Ectodermal cell (in vitro differentiated cells): ENCODE measurements around the gene NEO1.

Experiments
- H3K27ac ChIP-seq: 2 replicates; pipeline ENCODE4 v1.7.0; 2013; ENCODE audit warnings: mild to moderate bottlenecking, low read depth, low read length; ENCODE audit not compliant: insufficient read depth, poor library complexity, severe bottlenecking
- H3K27me3 ChIP-seq: 2 replicates; pipeline ENCODE4 v1.7.0; 2013; ENCODE audit warnings: mild to moderate bottlenecking, low read length; ENCODE audit not compliant: insufficient read depth, control insufficient read depth, poor library complexity, severe bottlenecking
- H3K36me3 ChIP-seq: one replicate; pipeline ENCODE4 v1.7.0; 2013; ENCODE audit warnings: low read length; ENCODE audit not compliant: control insufficient read depth, insufficient read depth
- H3K4me1 ChIP-seq: one replicate; pipeline ENCODE4 v1.7.0; 2013; ENCODE audit warnings: low read length; ENCODE audit not compliant: control insufficient read depth, insufficient read depth
- H3K4me3 ChIP-seq: 2 replicates; pipeline ENCODE4 v1.7.0; 2013; ENCODE audit warnings: low read depth, low read length, control low read depth; ENCODE audit not compliant: insufficient read depth
- H3K9me3 ChIP-seq: 2 replicates; pipeline ENCODE4 v1.7.0; 2013; ENCODE audit warnings: mild to moderate bottlenecking, low read length, moderate library complexity; ENCODE audit not compliant: control insufficient read depth
- WGBS, 2 experiments: methylation state at CpG; one replicate each; pipeline ENCODE4 v1.1.7; 2013; ENCODE audit warnings: missing lambda C conversion rate in 2 of 2; 5-methylcytosine and 5-hydroxymethylcytosine counted together

NEO1 gene

DNA sequence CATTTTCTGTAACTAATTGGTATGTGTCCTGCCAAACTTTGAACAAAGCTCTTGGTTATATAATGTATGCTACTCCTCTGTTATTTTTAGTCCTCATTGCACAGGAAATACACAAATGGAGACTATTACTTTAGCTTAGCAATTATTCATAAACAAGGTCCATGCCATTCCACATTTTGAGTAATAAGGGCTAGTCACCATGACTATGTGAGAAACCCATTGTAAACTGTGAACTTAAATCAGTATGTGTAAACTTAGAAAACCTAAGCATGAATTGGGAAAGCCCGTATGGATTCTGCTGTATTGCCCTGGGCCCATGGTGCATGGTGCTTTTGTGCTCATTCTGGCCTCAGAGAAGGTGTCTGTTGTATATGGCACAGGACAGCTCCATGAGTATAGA is 216.2 kb downstream of the NEO1 start:
- Histone ChIP-seq H3K9me3 (no peaks in the 10 kb centered on the region), H3K27ac (no peak overlapping the region), H3K27me3 (no peaks in the 10 kb centered on the region), H3K4me1 (no peaks in the 10 kb centered on the region), H3K36me3 (peaks cover 13% of the 10 kb centered on the region), H3K4me3 (no peak overlapping the region)
- WGBS, 2 experiments, result 97% methylated on average over 1 of the region's 1 CpG

DNA sequence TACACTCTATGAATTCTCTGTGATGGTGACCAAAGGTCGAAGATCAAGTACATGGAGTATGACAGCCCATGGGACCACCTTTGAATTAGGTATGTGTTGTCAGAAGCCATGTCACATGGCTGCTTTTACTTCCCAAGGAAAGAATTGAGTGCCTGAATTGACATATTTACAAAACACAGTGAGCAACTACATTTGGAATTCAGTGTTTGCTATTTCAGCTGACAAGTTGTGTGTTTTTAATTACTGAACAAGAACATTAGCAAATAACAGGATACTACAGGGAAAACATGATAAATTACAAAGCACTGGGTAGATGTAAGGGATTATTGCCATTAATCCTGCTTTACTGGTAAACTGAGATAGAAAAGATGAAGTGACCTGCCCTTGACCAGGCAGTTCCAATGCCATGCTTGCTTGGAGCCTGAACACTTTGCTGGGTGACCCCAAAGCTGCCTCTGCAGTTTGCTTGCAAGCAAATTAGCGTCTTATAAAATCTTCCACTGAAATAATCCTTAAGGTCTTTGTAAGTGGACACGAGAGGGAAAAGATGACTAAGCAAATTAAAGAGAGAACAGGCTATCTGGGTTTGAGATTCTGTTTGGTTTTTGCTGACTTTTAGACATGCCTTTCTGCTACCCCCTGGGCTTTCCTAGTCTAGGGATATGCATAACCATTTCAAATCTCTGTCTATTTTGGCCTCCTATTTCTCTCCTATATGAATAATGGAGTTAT is 218.3 kb downstream of the NEO1 start:
- no peaks in the 10 kb centered on the region for H3K4me1 ChIP-seq
- H3K36me3 ChIP-seq, result peaks cover 13% of the 10 kb centered on the region
- H3K27ac ChIP-seq, result no peak overlapping the region
- WGBS, 2 experiments, result 97 to 99% methylated on average over 3 of the region's 3 CpGs
- no peaks in the 10 kb centered on the region for H3K9me3 ChIP-seq
- H3K27me3 ChIP-seq, result no peaks in the 10 kb centered on the region
- no peak overlapping the region for H3K4me3 ChIP-seq

DNA sequence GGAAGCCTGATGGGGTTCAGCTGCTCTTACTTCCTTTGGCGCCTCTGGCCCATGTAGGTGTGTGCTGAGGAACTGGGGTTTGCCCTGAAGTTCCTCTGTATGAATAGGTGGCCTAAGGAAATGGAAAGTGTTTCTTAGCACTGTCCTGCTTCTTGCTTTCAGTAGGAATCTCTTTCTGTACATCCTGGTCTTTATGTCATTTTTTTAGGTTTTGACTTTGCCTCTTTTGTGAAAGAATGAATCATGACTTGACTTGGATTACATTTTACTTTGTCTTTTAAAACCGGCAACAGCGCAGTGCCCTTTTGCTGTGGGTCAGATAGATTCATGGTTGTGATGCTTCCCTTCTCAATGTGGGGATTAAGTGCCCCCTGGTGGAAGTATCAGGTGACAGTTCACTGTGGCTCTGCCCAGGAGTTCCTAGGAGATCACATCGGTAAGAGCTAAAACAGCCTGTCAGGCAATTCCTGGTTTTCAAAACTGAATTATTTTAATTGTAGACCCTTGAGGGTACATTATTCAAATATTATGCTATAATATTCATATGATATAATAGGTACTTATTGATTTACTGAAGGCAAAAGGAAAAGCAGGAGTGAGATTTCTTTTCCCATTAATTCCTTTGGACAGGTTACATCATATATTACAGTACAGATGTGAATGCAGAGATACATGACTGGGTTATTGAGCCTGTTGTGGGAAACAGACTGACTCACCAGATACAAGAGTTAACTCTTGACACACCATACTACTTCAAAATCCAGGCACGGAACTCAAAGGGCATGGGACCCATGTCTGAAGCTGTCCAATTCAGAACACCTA is 221.1 kb downstream of the NEO1 start:
- no peaks in the 10 kb centered on the region for H3K4me1 ChIP-seq
- peaks cover 7% of the 10 kb centered on the region for H3K36me3 ChIP-seq
- no peak overlapping the region for H3K27ac ChIP-seq
- H3K27me3 ChIP-seq, result no peaks in the 10 kb centered on the region
- 55 to 65% methylated on average over 5 of the region's 5 CpGs for WGBS, 2 experiments
- H3K9me3 ChIP-seq, result no peaks in the 10 kb centered on the region
- H3K4me3 ChIP-seq, result no peak overlapping the region

DNA sequence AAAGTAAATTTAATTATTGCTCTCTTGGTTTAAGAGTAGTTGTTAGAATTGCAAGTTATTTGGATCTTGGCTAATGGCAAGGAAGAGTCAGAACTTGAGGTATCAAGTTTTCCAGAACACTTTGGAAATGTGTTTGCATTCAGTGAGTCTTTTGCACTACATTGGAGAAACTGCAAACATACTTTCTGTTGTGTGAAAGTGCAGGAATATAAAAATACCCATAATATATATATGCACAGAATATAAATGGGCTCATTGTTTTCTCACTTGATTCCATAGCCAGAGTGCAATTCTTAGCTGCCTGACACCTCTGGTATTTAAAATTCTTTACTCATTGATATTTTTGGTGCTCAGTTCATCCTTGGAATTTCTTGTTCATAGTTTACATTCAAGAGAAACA is 223.6 kb downstream of the NEO1 start:
- Histone ChIP-seq H3K27me3 (no peaks in the 10 kb centered on the region), H3K4me1 (no peaks in the 10 kb centered on the region), H3K36me3 (peaks cover 13% of the 10 kb centered on the region), H3K4me3 (no peak overlapping the region), H3K9me3 (no peaks in the 10 kb centered on the region), H3K27ac (no peak overlapping the region)

DNA sequence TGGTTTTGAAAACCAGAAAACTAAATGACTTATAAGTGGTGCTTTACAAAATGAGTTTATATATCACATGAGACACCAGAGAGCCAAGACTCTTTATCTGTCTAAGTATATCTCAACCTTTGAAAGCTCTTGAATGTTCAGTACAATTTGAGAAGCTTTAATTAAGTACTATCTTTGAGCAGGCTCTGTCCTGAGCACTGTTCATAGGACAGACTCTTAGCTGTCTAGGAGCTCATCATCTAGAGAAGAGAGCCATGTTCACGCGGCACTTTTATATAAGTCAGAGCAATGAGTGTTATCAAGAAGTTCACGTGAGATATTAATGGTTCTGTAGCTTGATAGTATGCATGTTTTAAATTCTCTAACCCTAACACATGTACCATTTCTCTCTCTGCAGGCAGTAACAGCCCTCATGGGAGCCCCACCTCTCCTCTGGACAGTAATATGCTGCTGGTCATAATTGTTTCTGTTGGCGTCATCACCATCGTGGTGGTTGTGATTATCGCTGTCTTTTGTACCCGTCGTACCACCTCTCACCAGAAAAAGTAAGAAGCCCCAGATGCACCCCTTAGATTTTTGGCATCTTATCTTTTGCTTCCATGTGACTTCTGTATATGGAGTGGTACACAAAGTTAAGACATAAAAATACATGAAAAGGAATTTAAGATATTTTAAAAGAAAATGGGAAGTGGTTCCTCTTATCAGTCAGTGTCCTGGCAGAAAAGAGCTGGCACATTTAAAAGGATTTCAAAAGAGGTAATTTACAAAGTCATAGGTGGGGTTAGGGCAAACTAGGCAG is 230.5 kb downstream of the NEO1 start:
- H3K36me3 ChIP-seq, result peaks cover 32% of the 10 kb centered on the region
- H3K4me1 ChIP-seq, result no peaks in the 10 kb centered on the region

DNA sequence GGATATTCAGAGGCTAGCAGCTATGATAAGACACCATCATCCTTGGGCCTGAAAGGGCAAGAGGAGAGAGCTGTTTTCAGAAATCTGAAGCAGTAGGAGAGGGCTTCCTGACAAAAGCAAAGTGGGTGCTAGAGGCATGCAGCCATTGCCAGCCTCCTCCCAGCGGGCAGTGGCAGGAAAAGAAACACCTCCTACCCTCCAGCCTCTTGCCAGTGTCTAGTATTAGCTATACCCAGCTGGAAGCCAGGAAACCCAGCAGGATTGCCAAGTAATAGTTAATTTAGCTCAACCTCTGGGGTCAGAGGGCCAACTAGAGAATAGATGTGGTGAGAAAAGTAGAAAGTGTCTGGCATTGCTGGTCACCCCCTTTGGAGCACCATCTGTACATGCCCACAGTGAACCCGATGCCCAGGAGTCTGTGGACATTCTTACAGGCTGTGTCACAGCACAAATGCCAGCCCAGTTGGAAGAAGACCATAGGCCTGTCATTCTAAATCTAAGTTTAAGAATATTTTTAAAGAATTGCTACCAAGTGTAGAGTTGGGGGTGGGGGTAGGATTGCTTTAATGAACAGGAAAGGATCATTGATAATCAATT is 231.2 kb downstream of the NEO1 start:
- 94 to 95% methylated on average over 2 of the region's 2 CpGs for WGBS, 2 experiments
- peaks cover 32% of the 10 kb centered on the region for H3K36me3 ChIP-seq
- H3K9me3 ChIP-seq, result no peaks in the 10 kb centered on the region
- H3K27ac ChIP-seq, result no peak overlapping the region
- no peak overlapping the region for H3K4me3 ChIP-seq
- no peaks in the 10 kb centered on the region for H3K27me3 ChIP-seq
- no peaks in the 10 kb centered on the region for H3K4me1 ChIP-seq

More for the DNA sequence above, 230.5 kb downstream of the NEO1 start:
- Histone ChIP-seq H3K27me3 (no peaks in the 10 kb centered on the region), H3K27ac (no peak overlapping the region), H3K4me3 (no peak overlapping the region), H3K9me3 (no peaks in the 10 kb centered on the region)
- WGBS, 2 experiments, result 95 to 97% methylated on average over 7 to 8 of the region's 8 CpGs

DNA sequence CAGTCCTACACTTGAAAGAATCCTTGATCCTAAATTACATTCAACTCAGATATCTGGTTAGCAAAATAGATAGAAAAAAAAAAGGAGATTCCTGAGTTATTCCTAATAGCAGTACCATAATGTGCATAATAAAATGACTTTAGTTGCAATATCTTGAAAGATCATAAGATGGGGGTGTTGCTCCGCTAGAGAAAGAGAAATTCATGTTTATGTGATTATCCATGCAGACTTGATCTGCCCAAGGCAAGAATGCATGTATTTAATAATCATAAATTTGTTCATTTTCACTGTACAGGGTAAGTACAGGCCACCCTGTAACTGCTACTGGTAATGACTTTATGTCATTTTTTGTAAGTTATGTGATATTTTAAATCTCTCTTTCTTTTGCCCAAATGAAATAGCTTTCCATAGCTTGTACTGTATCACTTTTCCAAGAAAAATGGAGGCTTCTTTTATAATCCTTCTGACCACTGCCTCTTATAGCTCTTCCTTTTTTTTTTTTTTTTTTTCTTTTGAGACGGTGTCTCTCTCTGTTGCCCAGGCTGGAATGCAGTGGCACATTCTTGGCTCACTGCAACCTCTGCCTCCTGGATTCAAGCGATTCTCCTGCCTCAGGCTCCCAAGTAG is 231.9 kb downstream of the NEO1 start:
- H3K36me3 ChIP-seq, result peaks cover 37% of the 10 kb centered on the region
- H3K27ac ChIP-seq, result no peak overlapping the region
- H3K4me1 ChIP-seq, result no peaks in the 10 kb centered on the region
- no peaks in the 10 kb centered on the region for H3K9me3 ChIP-seq
- no peak overlapping the region for H3K4me3 ChIP-seq
- 90% methylated on average over 3 of the region's 3 CpGs for WGBS, 2 experiments
- H3K27me3 ChIP-seq, result no peaks in the 10 kb centered on the region

DNA sequence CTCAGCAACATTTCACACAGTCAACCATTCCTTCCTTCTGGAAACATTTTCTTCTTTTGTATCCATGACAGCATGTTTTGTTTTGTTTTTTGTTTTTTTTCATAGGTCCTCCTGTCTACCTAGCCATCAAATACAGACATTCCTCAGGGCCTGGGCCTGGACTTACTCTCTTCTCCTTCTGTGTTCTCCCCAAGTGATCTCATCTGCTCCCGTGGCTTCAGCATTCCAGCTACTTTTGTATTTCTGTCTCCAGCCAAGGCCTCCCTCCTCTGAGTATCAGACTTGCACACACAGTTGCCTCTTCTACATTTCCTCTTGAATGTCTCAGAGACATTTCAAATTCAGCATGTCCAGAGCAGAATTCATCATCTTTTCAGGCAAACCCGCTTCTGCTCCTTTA is 234.0 kb downstream of the NEO1 start:
- H3K27me3 ChIP-seq, result no peaks in the 10 kb centered on the region
- H3K4me1 ChIP-seq, result no peaks in the 10 kb centered on the region
- WGBS, 2 experiments, result 91 to 93% methylated on average over 2 of the region's 2 CpGs
- H3K4me3 ChIP-seq, result no peak overlapping the region
- H3K36me3 ChIP-seq, result peaks cover 33% of the 10 kb centered on the region
- no peak overlapping the region for H3K27ac ChIP-seq
- no peaks in the 10 kb centered on the region for H3K9me3 ChIP-seq

DNA sequence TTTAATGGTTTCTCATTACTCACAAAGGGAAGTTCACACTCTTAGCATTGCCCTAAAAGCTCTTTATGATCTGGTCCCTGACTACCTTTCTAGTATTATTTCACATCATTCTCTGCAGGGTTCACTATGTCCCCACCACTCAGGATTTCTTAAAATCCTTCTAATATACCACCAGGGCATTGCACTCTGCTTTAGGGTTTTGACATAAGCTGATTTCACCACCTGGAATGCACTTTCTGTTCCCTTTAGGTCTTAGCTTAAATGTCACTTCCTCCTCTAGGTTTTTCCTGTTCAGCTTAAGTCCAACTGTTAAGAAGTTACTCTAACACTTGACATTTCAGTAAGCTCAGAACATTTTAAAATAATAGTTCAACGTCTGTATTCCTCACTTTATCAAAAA is 234.8 kb downstream of the NEO1 start:
- no peaks in the 10 kb centered on the region for H3K9me3 ChIP-seq
- 73 to 87% methylated on average over 1 of the region's 1 CpG for WGBS, 2 experiments
- no peak overlapping the region for H3K4me3 ChIP-seq
- H3K27me3 ChIP-seq, result no peaks in the 10 kb centered on the region
- no peaks in the 10 kb centered on the region for H3K4me1 ChIP-seq
- H3K27ac ChIP-seq, result no peak overlapping the region
- peaks cover 33% of the 10 kb centered on the region for H3K36me3 ChIP-seq
